H1 (cell line): ENCODE measurements around the gene TBC1D2. TPM values are rescaled to one million over a fixed set of nuclear protein-coding genes. Genes with fewer than 3 reads are reported as not detected.
A peak's percentile ranks its signal among the peaks of the same experiment; 100 is the strongest.

ENCODE experiments used
- CTCF ChIA-PET: fragments of 300-600 bp; sonication (Branson Sonifier 250); formaldehyde crosslinking; loops from one replicate; lab custom pipeline; 2021; ENCODE audit not compliant: partially characterized antibody; lab: Charles Lee
- POLR2A ChIA-PET: fragments of 300-600 bp; sonication (Branson Sonifier 250); formaldehyde crosslinking; loops from one replicate; lab custom pipeline; 2021; ENCODE audit warnings: inconsistent platforms; ENCODE audit not compliant: partially characterized antibody; lab: Charles Lee
- DNase-seq, 2 experiments: peaks; one replicate each; pipeline versions ENCODE4 v3.0.0 to v3.0.0-alpha.2; 2010 to 2022; ENCODE audit warnings: low spot score in 2 of 2, low read depth in 1 of 2, mixed read lengths in 1 of 2
- FAIRE-seq: peaks from 2 replicates; lab custom pipeline; 2011; peaks lifted over from hg19 to GRCh38; lab: Jason Lieb, UNC
- H2AFZ ChIP-seq: 2 replicates; pipeline ENCODE4 v1.8.1; 2012; ENCODE audit warnings: low read length, inconsistent platforms
- H2AK5ac ChIP-seq: 2 replicates; pipeline ENCODE4 v1.6.1; 2013; ENCODE audit warnings: low read depth, low read length
- H2BK120ac ChIP-seq: replicated peaks from 2 replicates; pipeline ENCODE3; 2013; ENCODE audit warnings: low read depth, low read length, inconsistent platforms
- H2BK12ac ChIP-seq: 2 replicates; pipeline ENCODE4 v1.6.1; 2013; ENCODE audit warnings: low read depth, low read length
- H2BK15ac ChIP-seq: 2 replicates; pipeline ENCODE4 v1.6.1; 2013; ENCODE audit warnings: low read length
- H2BK20ac ChIP-seq: 2 replicates; pipeline ENCODE4 v1.6.1; 2013; ENCODE audit warnings: low read length
- H2BK5ac ChIP-seq: 2 replicates; pipeline ENCODE4 v1.6.1; 2013; ENCODE audit warnings: low read depth, low read length
- H3K14ac ChIP-seq: 2 replicates; pipeline ENCODE4 v1.6.1; 2013; ENCODE audit warnings: inconsistent platforms; ENCODE audit not compliant: insufficient read length
- H3K18ac ChIP-seq: 2 replicates; pipeline ENCODE4 v1.6.1; 2013; ENCODE audit warnings: low read length; ENCODE audit errors: extremely low read depth
- H3K23ac ChIP-seq: 2 replicates; pipeline ENCODE4 v1.6.1; 2013; ENCODE audit warnings: inconsistent platforms; ENCODE audit not compliant: insufficient read length
- H3K23me2 ChIP-seq: 2 replicates; pipeline ENCODE4 v1.6.1; 2013; ENCODE audit warnings: low read depth, low read length
- H3K27ac ChIP-seq: 2 replicates; pipeline ENCODE4 v1.6.1; 2011; ENCODE audit warnings: low read depth, low read length, inconsistent platforms
- H3K27me3 ChIP-seq, 4 experiments: replicated peaks in 1 of 4; 1 replicate in 1 of 4; 2 replicates in 3 of 4; pipeline versions ENCODE4 v1.6.1 to v1.8.1; 2011 to 2013; ENCODE audit warnings: low read length in 3 of 4, mild to moderate bottlenecking in 3 of 4, inconsistent platforms in 2 of 4, mixed read lengths in 2 of 4, moderate library complexity in 1 of 4; ENCODE audit not compliant: control insufficient read depth in 3 of 4, insufficient read depth in 3 of 4; ENCODE audit errors: extremely low read depth in 1 of 4
- H3K36me3 ChIP-seq, 4 experiments: 2 replicates each; pipeline versions ENCODE4 v1.6.1 to v1.8.1; 2011 to 2013; ENCODE audit warnings: mild to moderate bottlenecking in 4 of 4, low read length in 3 of 4, moderate library complexity in 2 of 4, control low read depth in 1 of 4, inconsistent platforms in 1 of 4; ENCODE audit not compliant: insufficient read depth in 4 of 4, control insufficient read depth in 2 of 4
- H3K4ac ChIP-seq: replicated peaks from 2 replicates; pipeline ENCODE3; 2013; ENCODE audit warnings: low read length, low read depth, mixed read lengths, inconsistent platforms; ENCODE audit not compliant: insufficient read length
- H3K4me1 ChIP-seq, 4 experiments: replicated peaks in 1 of 4; 1 replicate in 1 of 4; 2 replicates in 3 of 4; pipeline versions ENCODE4 v1.6.1 to v1.8.1; 2011 to 2013; ENCODE audit warnings: low read length in 3 of 4, inconsistent platforms in 2 of 4, mixed read lengths in 1 of 4; ENCODE audit not compliant: insufficient read depth in 4 of 4, control insufficient read depth in 3 of 4
- H3K4me2 ChIP-seq, 2 experiments: 2 replicates each; pipeline versions ENCODE4 v1.6.1 to v1.8.1; 2011 to 2013; ENCODE audit warnings: low read depth in 2 of 2, low read length in 2 of 2, control low read depth in 1 of 2, inconsistent platforms in 1 of 2, mild to moderate bottlenecking in 1 of 2; ENCODE audit not compliant: insufficient read depth in 1 of 2
- H3K4me3 ChIP-seq, 4 experiments: fragments of 200-600, 300-600 bp in 1 of 4; sonication (generic), shearing (Covaris generic), sonication (Bioruptor Twin) in 1 of 4; 2 replicates each; pipeline versions ENCODE4 v1.5.1 to v1.8.1; 2011 to 2016; ENCODE audit warnings: low read length in 4 of 4, low read depth in 3 of 4, control low read depth in 2 of 4, inconsistent platforms in 2 of 4, mild to moderate bottlenecking in 2 of 4, mixed read lengths in 1 of 4, moderate library complexity in 1 of 4; ENCODE audit not compliant: insufficient read depth in 2 of 4; ENCODE audit errors: extremely low read depth in 1 of 4
- H3K56ac ChIP-seq: replicated peaks from 2 replicates; pipeline ENCODE3; 2013; ENCODE audit warnings: low read depth, mild to moderate bottlenecking, mixed read lengths, low read length, inconsistent platforms; ENCODE audit not compliant: insufficient read length
- H3K79me1 ChIP-seq: 2 replicates; pipeline ENCODE4 v1.6.1; 2013; ENCODE audit warnings: low read depth, low read length, control low read depth
- H3K79me2 ChIP-seq, 2 experiments: 2 replicates each; pipeline versions ENCODE4 v1.6.1 to v1.8.1; 2012 to 2013; ENCODE audit warnings: low read length in 2 of 2, mild to moderate bottlenecking in 2 of 2, inconsistent platforms in 1 of 2; ENCODE audit not compliant: insufficient read depth in 2 of 2, control insufficient read depth in 1 of 2
- H3K9ac ChIP-seq, 4 experiments: replicated peaks in 1 of 4; 1 replicate in 1 of 4; 2 replicates in 3 of 4; pipeline versions ENCODE4 v1.6.1 to v1.8.1; 2011 to 2013; ENCODE audit warnings: low read depth in 3 of 4, low read length in 3 of 4, control low read depth in 2 of 4, mild to moderate bottlenecking in 2 of 4, moderate library complexity in 2 of 4, inconsistent platforms in 1 of 4; ENCODE audit errors: extremely low read depth in 1 of 4
- H3K9me3 ChIP-seq, 2 experiments: 2 replicates each; pipeline versions ENCODE4 v1.6.1 to v1.8.1; 2012 to 2013; ENCODE audit warnings: mild to moderate bottlenecking in 2 of 2, moderate library complexity in 2 of 2, control low read depth in 1 of 2, inconsistent platforms in 1 of 2, low read depth in 1 of 2, low read length in 1 of 2, mixed read lengths in 1 of 2; ENCODE audit not compliant: insufficient read depth in 2 of 2
- H4K20me1 ChIP-seq, 2 experiments: replicated peaks in 1 of 2; 2 replicates each; pipeline versions ENCODE3 to v1.8.1; 2011 to 2013; ENCODE audit warnings: inconsistent platforms in 2 of 2, low read length in 2 of 2, mild to moderate bottlenecking in 1 of 2; ENCODE audit not compliant: insufficient read depth in 2 of 2, control insufficient read depth in 1 of 2
- H4K5ac ChIP-seq: 2 replicates; pipeline ENCODE4 v1.6.1; 2013; ENCODE audit warnings: low read length, low read depth, mixed read lengths, inconsistent platforms; ENCODE audit not compliant: insufficient read length
- H4K8ac ChIP-seq: 2 replicates; pipeline ENCODE4 v1.8.0; 2013; ENCODE audit warnings: mild to moderate bottlenecking, moderate library complexity, low read length, inconsistent platforms; ENCODE audit not compliant: insufficient read depth; ENCODE audit errors: extremely low read depth
- H4K91ac ChIP-seq: replicated peaks from 2 replicates; pipeline ENCODE3; 2013; ENCODE audit warnings: low read length, mixed read lengths, inconsistent platforms; ENCODE audit not compliant: insufficient read length
- TAF1 ChIP-seq: IDR thresholded peaks from 2 replicates; pipeline ENCODE4 v1.6.1; 2011; ENCODE audit warnings: mild to moderate bottlenecking, low read depth, low read length
- WGBS, 2 experiments: shearing (Covaris generic) in 1 of 2; methylation state at CpG; one replicate each; pipeline versions ENCODE4 v1.1.6 to v1.1.7; 2013 to 2015; ENCODE audit warnings: low lambda C conversion rate in 2 of 2, mixed read lengths in 2 of 2, inconsistent platforms in 1 of 2, low coverage in 1 of 2, missing lambda C conversion rate in 1 of 2; ENCODE audit not compliant: insufficient replicate concordance in 2 of 2, insufficient coverage in 1 of 2, insufficient read length in 1 of 2; ENCODE audit errors: extremely low coverage in 1 of 2, missing lambda C conversion rate in 1 of 2; 5-methylcytosine and 5-hydroxymethylcytosine counted together
- polyA plus RNA-seq, 7 experiments: library from polyadenylated mRNA; depleted of rRNA in 3 of 7; stranded (reverse) in 5 of 7; unstranded in 2 of 7; fragments of >200 nt in 5 of 7; fragments of 200-250 nt in 2 of 7; gene quantifications; 1 replicate in 5 of 7; 2 replicates in 1 of 7; 4 replicates in 1 of 7; pipeline versions ENCODE4 v1.2.1 to v1.2.3, GENCODE V29; 2011 to 2013; ENCODE audit warnings: missing spikeins in 2 of 7, mixed read lengths in 2 of 7
- total RNA-seq: library from RNA; stranded (reverse); fragmentation: NEBNext Ultra II Directional; extraction: Animal tissue kit (Norgen Biotek cat#: 25700); gene quantifications from 2 replicates; pipeline ENCODE4 v1.2.1, GENCODE V29; 2021

Gene TBC1D2
- total and polyA plus RNA-seq, 2 of the 8 experiments (the other 6 are each of a cell fraction or from before 2014, with no cell fraction given): 7.4 TPM

DNA sequence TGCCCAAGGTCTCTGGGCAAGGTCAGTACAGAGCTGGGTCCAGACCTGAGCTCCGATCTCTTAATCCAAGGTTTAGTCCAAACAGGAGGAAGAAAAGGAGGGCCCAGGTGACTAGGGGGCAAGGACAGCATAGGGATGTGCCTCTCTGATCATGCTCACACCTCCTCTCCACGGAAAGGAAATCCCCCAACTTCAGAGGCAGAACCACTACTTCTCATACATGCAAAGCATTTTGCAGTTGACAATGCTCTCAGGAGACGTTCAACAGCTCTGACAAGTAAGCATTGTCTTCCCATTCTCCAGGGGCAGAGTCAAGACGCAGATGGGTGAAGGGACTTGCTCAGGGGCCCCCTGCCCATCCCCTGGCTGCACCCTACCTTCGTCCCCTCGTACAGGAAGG, 54.3 kb downstream of the TBC1D2 start:
- no peak overlapping the region for H4K8ac ChIP-seq
- no peak overlapping the region for H3K23ac ChIP-seq
- H3K4ac ChIP-seq: no peak overlapping the region
- no peaks in the 10 kb centered on the region for H4K20me1 ChIP-seq
- H3K36me3 ChIP-seq: no peaks in the 10 kb centered on the region
- H3K23me2 ChIP-seq: no peaks in the 10 kb centered on the region
- H2AFZ ChIP-seq: no peak overlapping the region
- H3K18ac ChIP-seq: no peak overlapping the region
- no peak overlapping the region for H2BK20ac ChIP-seq
- H2BK5ac ChIP-seq: 0 out of 2 replicates have a peak overlapping the region, but pooled peaks have one; percentile 31
- H3K56ac ChIP-seq: no peak overlapping the region
- H2BK12ac ChIP-seq: no peak overlapping the region
- peaks cover 0 to 11% (median 7%) of the 10 kb centered on the region in 4 experiments; a peak in 6 of 7 replicates for H3K4me1 ChIP-seq
- H3K79me1 ChIP-seq: no peaks in the 10 kb centered on the region
- no peak overlapping the region for H4K5ac ChIP-seq
- no peak overlapping the region for H3K9ac ChIP-seq
- FAIRE-seq: no peak
- H2AK5ac ChIP-seq: no peak overlapping the region
- CTCF ChIA-PET: interaction anchor here (0.6 to 8.3 kb wide), 7 partner anchors 9 to 127 kb away, joined by 3 to 62 read pairs (median 3); partner anchors contain the start of gene TBC1D2
- H2BK15ac ChIP-seq: no peak overlapping the region
- TF ChIP-seq TAF1: no peak
- no peaks in the 10 kb centered on the region for H3K9me3 ChIP-seq
- H4K91ac ChIP-seq: no peak overlapping the region
- 86% methylated on average over 6 of the region's 6 CpGs; no CpG with 5 or more reads in 1 of the 2 experiments for WGBS, 2 experiments
- no peak overlapping the region for H2BK120ac ChIP-seq
- no peak for DNase-seq
- H3K4me2 ChIP-seq: no peak overlapping the region
- POLR2A ChIA-PET: interaction anchor here (1.0 kb wide), 1 partner anchor 18 kb away, joined by 3 read pairs; no protein-coding TSS in a partner anchor
- no peak overlapping the region for H3K14ac ChIP-seq
- H3K27me3 ChIP-seq: no peaks in the 10 kb centered on the region
- no peak overlapping the region for H3K4me3 ChIP-seq
- H3K27ac ChIP-seq: no peak overlapping the region
- no peaks in the 10 kb centered on the region for H3K79me2 ChIP-seq
